NCI-H446 (cell line): ENCODE data around the gene MTHFD1L.

Source experiments
- DNase-seq, 2 experiments: peaks; one replicate each; lab custom pipeline; 2025; lab: John Stamatoyannopoulos, UW

Gene MTHFD1L

DNA sequence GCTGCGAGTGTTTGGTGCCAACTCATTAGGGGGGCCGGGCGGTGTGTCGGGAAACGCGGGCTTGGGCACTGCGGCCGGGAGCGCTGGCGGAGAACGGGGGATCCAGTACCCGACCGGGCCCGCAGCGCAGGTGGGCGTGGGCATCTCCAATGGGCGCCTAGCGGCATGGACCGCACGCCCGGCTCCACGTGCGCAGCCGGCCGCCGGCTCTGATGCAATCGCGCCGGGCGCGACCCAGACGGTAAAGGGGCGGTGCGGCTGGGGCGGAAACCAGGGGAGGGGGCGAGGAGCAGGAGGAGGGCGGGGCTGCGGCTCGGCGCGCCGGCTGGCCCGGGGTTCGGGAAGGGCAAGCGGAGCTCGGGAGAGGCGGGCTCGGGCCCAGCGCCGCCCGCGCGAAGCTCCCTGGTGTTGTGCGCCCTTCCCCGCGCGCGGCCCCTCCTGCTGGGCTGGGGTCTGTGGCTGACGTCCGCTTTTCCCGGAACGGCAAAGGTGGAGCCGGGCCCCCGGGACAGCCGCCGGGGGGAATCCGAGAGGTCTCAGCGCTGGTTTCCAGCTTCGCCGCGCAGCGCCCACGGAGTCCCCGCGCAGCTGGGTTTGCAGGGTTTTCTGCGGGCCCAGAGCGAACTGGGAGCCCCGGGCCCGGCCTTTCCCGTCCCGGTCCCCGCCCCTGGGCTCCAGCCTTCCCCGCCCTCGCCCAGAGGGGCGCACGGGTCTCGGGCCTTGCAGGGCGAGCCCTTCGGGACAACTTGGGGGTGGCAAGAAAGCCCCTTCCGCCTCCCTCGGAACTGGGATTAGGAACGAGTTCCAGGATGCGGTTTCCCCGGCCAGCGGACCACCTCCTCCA is 867 bp downstream of the MTHFD1L start:
- peak in 1 of 2 experiments; percentile 59 for DNase-seq

DNA sequence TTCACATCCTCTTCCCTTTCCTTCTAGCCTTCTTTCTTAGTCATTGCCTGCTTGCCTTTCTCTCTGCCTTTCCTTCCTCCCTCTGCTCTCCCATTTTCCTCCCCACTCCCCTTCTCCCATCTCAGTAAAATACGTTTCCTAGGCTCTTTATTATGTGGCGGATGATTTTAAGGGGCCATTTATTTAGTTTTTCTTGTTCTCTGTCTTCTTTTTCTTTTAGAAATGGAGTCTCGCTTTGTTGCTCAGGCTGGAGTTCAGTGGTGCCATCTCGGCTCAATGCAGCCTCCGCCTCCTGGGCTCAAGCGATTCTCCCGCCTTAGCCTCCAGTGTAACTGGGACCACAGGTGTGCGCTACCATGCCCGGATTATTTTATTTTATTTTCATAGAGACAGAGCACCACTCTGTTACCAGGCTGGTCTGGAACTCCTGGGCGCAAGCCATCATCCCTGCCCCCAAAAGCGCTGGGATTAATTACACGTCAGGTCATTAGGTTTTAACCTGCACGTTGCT is 1.5 kb downstream of the MTHFD1L start:
- DNase-seq, result no peak

DNA sequence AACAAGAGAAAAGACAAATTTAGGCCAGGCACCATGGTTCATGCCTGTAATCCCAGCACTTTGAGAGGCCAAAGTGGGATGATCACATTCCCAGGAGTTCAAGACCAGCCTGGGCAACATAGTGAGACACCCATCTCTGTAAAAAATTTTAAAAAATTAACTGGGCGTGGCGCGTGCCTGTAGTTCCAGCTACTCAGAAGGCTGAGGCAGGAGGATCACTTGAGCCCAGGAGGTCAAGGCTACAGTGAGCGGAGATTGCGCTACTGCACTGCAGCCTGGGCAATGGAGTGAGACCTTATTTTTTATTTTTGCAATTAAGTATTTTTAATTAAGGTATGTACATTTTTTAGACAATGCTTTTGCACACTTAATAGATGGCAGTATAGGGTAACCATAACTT is 3.3 kb downstream of the MTHFD1L start:
- DNase-seq, result no peak

DNA sequence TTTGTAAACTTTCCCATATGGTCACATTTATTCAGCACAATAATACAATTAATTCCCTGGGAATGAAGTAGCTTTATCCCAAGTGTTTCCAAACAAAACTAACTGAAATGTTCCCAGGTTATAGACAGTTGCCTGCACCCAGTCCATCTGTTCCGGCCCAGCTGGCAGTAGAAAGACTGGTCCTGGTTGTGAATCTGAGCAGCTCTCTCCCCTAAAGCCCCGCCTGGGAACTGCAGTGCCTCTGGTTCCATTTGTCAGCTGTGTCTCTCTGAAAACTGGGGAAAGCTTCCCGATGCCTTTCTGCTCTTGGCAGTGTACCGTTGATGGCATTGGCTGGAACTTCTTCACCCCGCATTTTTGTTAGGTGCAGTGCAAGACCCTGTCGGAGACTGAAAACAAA is 8.7 kb downstream of the MTHFD1L start:
- peak in 1 of 2 experiments; percentile 10 for DNase-seq

DNA sequence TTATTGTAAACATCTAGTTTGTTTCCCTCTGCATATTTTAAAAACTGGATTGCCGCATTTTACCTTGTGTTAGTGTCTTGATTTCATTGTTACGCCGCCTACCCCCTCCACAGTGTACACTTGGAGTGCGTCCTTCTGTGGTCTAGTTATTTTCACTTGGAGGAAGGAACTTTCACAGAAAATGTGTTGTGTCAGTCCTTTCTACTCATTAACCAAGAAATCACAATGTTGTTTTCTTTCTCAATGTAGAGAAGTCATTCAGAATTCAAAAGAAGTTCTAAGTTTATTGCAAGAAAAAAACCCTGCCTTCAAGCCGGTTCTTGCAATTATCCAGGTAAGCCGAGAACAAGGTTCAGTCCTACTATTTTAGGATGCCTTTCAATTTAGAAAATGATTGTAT is 10.3 kb downstream of the MTHFD1L start:
- DNase-seq, result no peak

DNA sequence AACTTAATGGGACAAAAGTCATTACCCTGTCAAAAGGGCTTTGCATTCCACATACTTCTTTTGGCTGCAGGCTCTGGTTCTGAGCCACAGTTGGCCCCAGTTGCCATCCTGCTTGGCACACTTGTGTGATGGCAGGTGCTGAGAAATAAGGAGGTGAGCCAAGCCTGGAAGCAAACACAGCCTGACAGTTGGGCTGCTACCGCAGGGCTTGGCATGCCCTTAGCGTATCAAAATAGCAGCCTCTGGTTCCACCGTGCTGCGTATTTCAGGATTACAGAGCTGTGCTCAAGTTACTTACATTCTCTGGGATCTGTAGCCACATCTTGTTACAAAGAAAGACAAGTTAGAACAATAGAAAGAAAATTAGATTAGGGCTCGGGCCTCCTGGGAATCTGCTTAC is 11.1 kb downstream of the MTHFD1L start:
- DNase-seq, result peak; percentile 45 to 82

DNA sequence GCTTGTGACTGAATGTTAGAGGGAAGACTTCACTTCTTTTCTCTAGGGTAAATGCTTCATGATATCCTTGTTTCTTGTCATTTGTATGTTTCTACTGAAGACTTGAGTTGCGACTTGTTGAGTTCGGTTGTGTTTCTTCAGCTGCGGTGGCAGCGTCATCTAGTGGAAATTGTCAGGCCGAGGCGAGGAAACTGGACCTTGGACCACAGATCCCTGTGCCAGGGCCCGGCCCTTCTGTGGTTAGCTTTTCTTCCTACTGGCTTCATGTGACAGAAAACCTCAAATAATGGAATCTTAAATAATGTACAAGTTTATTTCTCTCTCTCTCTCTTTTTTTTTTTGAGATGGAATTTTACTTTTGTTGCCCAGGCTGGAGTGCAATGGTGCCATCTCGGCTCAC is 12.4 kb downstream of the MTHFD1L start:
- DNase-seq, result no peak

DNA sequence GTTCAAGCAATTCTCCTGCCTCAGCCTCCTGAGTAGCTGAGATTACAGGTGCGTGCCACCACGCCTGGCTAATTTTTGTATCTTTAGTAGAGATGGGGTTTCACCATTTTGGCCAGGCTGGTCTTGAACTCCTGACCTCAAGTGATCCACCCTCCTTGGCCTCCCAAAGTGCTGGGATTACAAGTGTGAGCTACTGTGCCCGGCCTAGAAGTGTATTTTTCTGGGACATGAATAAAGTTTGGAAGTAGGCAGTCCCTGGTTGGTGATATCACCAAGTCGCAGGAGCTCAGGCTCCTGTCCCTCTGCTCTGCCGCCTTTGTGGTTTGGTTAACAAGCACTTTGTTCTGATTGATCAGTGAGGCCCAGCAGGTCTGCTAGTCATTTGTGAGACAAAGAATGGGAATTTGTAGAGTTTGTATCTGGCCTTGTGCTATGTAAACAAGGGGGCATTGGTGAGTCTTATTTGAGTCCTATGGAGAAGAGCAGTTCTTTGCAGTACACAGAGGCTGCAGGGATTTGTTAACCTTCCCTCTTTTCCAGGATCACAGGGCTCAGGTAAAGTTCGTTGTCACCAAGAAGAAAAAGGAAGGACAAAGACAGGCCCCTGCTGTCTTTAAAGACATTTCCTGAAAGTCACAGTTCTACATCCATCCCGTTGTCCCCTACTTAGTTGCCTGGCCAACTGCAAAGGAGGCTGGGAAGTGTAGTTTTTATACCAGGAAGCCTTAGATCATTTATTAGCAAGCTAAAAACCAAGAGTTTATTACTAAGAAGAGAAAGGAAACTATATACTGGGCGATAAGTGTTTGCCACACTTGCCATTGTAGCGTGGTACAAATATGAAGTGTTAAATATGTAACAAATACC is 13.1 kb downstream of the MTHFD1L start:
- DNase-seq, result no peak

DNA sequence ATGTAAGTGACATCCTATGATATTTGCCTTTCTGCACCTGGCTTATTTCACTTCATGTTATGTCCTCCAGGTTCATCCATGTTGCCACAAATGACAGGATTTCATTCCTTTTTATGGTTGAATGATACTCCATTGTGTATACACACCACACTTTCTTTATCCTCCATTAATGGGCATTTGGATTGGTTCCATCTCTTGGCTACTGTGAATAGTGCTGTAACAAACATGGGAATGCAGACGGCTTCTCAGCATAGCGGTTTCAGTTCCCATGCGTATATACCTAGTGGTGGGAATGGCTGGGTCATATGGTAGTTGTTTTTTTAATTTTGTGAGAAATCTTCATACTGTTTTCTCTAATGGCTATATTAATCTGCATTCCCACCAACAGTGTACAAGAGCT is 14.8 kb downstream of the MTHFD1L start:
- DNase-seq, result peak in 1 of 2 experiments; percentile 0

DNA sequence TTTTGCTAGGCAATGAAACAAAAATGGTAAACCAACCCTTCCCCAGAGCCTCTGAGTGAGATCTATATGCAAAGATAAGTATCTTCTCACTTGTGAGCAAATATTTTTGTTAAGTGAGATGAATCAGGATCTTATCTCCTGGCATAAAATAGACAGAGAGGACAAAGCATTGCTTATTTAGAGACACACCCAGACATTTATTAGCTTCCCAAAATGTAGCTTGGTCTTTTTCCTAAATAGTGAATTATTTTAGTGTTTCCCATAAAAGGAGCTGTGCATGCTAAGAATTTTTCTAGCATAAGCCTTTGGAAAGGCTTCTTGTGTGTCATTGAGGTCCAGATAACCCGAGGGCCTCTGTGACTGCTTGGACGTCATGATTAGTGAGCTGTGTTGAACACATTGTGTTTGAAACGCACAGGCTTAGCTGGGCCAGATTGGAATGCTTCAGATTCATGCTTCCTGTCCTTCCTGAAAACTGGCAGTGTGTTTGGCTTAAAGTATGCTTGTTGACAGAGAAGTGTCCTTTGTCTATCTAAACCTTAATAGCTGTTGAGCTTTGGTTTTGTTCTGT is 16.5 kb downstream of the MTHFD1L start:
- DNase-seq, result no peak

DNA sequence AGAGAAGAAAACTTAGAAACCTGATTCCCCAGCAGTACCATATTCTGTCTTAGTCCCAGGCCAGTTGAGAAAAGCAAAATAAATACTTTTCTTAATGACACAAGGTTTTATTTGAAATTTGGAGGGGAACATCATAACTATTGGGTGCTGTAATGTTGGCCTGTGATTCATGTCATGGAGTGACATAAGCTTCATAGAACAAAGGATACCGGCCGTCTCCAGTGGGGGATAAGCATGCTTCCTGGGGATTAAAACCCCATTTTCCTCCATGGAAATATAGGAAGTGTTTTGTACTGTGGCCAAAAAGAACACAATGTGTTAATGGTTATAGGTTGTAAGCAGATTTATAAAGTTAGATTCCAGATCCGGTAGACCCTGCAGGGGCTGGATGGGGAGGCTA is 18.0 kb downstream of the MTHFD1L start:
- no peak for DNase-seq

DNA sequence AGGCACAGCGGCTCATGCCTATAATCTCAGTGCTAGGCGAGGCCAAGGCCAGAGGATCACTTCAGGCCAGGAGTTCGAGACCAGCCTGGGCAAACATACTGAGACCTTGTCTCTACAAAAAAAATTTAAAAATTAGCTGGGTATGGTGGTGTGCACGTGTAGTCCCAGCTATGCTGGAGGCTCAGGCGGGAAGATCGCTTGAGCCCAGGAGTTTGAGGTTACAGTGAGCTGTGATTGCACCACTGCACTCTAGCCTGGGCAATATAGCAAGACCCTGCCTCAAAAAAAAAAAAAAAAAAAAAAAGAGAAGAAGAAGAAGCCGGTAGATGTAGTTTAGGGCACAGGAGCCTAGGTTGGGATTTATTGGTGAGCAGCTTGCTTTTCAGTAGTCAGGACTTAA is 20.7 kb downstream of the MTHFD1L start:
- DNase-seq, result no peak

DNA sequence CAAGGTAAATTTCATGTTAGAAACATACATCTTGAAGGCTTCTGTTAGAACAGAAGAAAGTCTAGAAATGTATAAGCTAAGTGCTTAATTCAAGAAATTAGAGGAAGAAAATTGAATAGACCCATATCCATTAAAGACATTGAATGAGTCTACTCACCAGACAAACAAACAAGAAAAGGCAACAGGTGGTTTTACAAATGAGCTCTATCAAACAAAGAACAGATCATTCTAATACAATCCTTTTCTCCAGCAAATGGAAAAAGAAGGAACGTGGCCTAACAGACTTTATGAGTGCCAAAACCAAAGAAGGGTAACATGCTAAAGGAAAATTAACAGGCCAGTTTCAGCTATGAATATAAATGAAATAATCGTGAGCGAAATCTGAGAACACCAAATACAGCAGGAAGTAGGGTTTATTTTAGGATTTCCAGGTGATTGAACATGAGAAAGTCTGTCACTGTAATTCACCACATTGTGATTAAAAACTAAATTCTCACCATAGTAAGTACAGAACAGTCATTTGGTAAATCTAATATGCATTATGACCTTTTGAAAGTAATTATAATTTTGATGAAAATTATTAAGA is 22.6 kb downstream of the MTHFD1L start:
- DNase-seq, result no peak

DNA sequence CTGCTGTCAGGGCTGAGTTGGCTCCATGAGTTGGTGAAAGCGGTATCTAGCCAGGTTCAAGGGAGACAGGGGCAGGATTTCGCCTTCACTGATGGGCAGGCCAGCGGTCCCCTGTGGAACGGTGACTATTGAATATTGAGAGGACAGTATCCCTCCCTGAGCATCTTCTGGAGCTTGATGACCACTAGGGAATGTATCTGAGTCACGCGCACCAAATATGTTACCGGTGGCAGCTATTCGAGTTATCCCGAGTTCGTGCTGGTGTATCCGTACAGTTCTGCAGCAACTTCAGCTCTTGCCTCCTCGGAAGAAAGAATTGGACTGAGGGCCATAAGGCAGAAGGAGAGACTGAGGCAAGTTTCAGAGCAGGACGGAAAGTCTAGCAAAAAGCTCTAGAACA is 24.8 kb downstream of the MTHFD1L start:
- no peak for DNase-seq

DNA sequence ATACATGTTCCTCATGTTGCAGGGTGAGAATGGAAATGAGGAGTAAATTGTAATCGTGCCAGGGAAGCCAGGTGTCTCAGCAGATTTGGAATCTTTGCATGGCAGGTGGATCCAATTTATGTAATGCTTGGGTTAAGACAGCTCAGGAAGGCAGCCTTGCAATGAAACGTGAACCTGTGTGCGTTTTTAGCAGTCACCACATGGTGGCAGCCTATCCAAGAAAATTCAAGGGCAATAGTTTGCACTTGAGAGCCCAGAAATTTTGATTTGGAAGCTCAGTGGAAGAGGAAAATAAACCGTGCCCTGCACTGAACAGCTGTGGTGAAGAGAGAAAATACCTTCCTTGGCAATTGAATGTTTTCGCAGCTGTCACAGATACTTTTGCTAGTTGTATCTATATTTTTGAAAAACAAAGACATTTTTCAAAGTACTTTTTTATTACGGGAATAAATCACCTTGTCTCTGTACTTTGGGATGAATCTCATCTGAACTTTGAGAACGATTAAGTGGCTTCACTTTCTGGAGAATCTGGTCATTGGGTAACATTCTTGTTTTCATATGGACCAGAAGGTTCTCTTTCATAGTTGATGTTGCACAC is 26.5 kb downstream of the MTHFD1L start:
- DNase-seq, result peak; percentile 18 to 58

DNA sequence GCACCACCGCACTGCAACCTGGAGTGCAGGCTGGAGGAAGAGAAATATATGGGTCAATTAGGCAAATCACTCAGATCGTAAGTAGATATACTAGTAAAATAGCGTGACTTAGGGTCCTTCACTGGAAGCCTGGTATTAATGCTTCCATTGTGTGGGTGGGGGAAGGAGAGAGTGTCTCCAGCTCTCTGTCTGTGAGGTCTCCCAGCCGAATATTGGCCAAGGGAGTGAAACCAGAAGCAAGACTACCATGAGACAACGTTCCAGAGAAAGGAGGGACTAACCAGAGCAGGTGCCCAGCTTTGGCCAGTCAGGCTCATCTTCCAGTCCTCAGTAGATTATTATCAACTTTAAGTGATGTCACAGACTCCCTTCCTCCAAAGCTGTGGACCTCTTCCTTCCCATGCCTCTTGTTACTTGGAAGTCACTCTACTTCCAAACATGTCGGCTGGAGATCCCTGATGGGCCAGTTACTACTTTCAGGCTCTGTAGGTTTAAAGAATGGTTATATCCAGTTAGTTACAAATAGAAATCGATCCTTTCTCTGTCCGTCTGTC is 28.8 kb downstream of the MTHFD1L start:
- DNase-seq, result no peak

DNA sequence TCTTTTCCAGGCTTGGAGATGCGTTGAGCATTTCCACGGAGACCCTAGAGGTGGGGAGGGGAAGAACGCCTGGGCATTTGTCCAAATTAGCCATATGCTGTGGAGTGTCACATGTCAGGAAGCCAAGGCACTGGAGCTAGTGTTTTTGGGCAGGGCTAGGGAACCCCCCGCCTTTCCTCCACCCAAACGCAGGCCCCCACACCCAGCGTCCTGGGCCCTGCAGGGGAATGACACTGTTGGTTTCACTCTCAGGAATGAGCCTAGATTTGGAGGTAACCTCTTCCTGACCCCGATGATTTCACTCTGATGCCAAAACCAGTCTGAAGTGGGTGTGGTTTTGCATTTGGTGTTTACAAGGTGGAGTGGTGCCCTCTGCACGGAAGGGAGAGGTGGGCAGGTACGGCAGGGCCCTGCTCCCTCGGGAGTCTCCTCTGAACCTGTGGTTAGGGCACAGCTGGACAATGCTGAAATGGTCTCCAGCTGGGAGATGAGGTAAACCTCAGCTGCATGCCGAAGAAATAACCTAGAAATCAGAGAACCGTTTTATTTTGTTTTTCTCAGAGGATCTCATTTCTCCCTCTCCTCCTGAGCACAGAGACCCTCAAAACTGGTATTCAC is 29.5 kb downstream of the MTHFD1L start:
- DNase-seq, result peak in 1 of 2 experiments; percentile 35

DNA sequence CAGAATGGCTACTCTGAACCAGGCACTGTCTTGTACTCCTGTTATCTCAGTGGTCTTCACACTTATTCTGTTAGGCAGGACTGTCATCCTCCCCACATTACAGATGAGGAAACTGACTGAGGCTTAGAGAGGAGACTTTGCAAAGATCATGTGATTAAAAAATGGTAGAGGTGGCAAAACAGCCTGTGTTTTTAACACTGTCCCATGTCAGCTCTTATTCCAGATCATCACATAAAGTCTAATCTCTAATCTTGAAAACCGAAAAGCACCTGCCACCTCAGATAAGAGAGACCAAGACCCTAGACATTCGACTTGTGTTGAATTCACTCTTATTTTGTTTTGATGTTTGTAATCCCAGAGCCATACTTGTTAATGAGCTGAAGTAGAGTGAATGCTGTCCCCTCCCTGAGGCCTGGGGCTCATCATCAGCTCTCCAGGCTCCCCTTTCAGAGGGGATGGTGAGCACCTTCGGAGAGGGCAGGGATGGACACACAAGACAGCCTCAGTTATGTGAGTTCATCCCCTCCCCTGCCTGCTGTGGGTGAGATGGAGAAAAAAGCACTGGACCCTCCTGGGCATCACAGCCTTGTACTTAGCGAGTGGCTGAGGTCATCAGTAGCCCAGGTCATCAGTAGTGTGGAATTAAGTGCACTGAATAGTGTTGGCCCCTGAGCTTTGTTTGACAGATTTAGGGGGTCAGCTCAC is 30.6 kb downstream of the MTHFD1L start:
- no peak for DNase-seq

DNA sequence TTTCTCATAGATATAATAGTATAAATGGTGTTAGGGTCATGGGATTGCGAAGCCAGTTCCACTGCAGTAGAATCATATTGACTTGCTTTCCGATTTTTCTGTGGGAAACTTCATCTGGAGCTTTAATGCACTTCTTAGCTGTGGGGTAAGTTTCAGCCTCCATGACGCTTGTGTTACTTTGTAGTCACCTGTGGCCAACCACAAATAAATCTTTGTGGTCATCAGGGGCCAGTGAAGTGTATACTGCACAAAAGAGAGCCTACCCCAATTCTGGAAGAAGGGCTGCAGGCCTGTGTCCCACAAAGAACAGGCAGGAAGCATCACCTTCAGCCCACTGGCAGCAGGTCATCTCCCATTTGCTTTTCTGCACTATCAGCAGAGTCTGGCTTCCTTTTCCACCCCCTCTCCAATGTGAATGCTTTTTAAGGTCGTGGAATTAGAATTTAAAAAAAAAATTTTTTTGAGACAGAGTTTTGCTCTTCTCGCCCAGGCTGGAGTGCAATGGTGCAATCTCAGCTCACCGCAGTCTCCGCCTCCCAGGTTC is 32.0 kb downstream of the MTHFD1L start:
- no peak for DNase-seq
